ENCODE data around the gene FAM240A. TPM values are rescaled to one million over a fixed set of nuclear protein-coding genes. Genes with fewer than 3 reads are reported as not detected.

The FAM240A gene
- total and polyA plus RNA-seq, 2 experiments from 2014 or later: 0.18 TPM; not detected in 1

GRCh38 chr3:46675426-46675825 lies 63.1 kb downstream of the FAM240A start (continued):
- TF ChIP-seq, protein P1, sequence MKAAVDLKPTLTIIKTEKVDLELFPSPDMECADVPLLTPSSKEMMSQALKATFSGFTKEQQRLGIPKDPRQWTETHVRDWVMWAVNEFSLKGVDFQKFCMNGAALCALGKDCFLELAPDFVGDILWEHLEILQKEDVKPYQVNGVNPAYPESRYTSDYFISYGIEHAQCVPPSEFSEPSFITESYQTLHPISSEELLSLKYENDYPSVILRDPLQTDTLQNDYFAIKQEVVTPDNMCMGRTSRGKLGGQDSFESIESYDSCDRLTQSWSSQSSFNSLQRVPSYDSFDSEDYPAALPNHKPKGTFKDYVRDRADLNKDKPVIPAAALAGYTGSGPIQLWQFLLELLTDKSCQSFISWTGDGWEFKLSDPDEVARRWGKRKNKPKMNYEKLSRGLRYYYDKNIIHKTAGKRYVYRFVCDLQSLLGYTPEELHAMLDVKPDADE (IDR thresholded peaks at IDR 0.05): no peak
- TF ChIP-seq EZH2phosphoT487 (IDR thresholded peaks at IDR 0.05; ENCODE audit: unreplicated experiment) (no peak), JUNB (IDR thresholded peaks at IDR 0.05; ENCODE audit: unreplicated experiment) (no peak), ZNF114 (CRISPR knock-in tag; IDR thresholded peaks at IDR 0.05) (no peak), NANOG (IDR thresholded peaks at IDR 0.05; ENCODE audit: borderline replicate concordance) (no peak)
- TF ChIP-seq, protein P2, sequence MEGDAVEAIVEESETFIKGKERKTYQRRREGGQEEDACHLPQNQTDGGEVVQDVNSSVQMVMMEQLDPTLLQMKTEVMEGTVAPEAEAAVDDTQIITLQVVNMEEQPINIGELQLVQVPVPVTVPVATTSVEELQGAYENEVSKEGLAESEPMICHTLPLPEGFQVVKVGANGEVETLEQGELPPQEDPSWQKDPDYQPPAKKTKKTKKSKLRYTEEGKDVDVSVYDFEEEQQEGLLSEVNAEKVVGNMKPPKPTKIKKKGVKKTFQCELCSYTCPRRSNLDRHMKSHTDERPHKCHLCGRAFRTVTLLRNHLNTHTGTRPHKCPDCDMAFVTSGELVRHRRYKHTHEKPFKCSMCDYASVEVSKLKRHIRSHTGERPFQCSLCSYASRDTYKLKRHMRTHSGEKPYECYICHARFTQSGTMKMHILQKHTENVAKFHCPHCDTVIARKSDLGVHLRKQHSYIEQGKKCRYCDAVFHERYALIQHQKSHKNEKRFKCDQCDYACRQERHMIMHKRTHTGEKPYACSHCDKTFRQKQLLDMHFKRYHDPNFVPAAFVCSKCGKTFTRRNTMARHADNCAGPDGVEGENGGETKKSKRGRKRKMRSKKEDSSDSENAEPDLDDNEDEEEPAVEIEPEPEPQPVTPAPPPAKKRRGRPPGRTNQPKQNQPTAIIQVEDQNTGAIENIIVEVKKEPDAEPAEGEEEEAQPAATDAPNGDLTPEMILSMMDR (conservative IDR thresholded peaks at IDR 0.05; ENCODE audit: low read depth in 2 of 2): no peak

Small RNA genes within 50 kb of the gene (small RNA-seq; reads per million reads assigned to genes)
- gene RF00591 (ENCODE audit: low replicate concordance): not detected

Other genes starting within 250 kb of the FAM240A start
- gene CCR5, start 241.6 kb upstream of the FAM240A start, total RNA-seq (2014; rRNA removed; shearing (Covaris generic)): not detected in 2 replicates
- not detected in 2 replicates for gene CCR5, start 241.6 kb upstream of the FAM240A start, polyA plus RNA-seq (2016; fragmentation: Nextera tagmentation; extraction: Ambion mirVana)
- gene CCRL2, start 205.3 kb upstream of the FAM240A start, total RNA-seq (2014; rRNA removed; shearing (Covaris generic)): not detected in 2 replicates
- not detected in 2 replicates for gene CCRL2, start 205.3 kb upstream of the FAM240A start, polyA plus RNA-seq (2016; fragmentation: Nextera tagmentation; extraction: Ambion mirVana)
- 1.3 and 3.5 TPM in 2 replicates for gene LTF, start 147.6 kb upstream of the FAM240A start, total RNA-seq (2014; rRNA removed; shearing (Covaris generic))
- 0.73 and 0.89 TPM in 2 replicates for gene LTF, start 147.6 kb upstream of the FAM240A start, polyA plus RNA-seq (2016; fragmentation: Nextera tagmentation; extraction: Ambion mirVana)
- gene RTP3, start 114.5 kb upstream of the FAM240A start, total RNA-seq (2014; rRNA removed; shearing (Covaris generic)): 0.97 TPM in 1 of 2 replicates, not detected in the other
- 0.16 TPM in 1 of 2 replicates, not detected in the other for gene RTP3, start 114.5 kb upstream of the FAM240A start, polyA plus RNA-seq (2016; fragmentation: Nextera tagmentation; extraction: Ambion mirVana)
- gene LRRC2, start 46.2 kb upstream of the FAM240A start, total RNA-seq (2014; rRNA removed; shearing (Covaris generic)): 5.5 and 7.1 TPM in 2 replicates
- 4.0 and 6.5 TPM in 2 replicates for gene LRRC2, start 46.2 kb upstream of the FAM240A start, polyA plus RNA-seq (2016; fragmentation: Nextera tagmentation; extraction: Ambion mirVana)
- gene ALS2CL, start 81.2 kb downstream of the FAM240A start, total RNA-seq (2014; rRNA removed; shearing (Covaris generic)): 8.7 and 11.8 TPM in 2 replicates
- 2.6 and 3.4 TPM in 2 replicates for gene ALS2CL, start 81.2 kb downstream of the FAM240A start, polyA plus RNA-seq (2016; fragmentation: Nextera tagmentation; extraction: Ambion mirVana)
- 0.16 and 1.2 TPM in 2 replicates for gene TMIE, start 88.9 kb downstream of the FAM240A start, total RNA-seq (2014; rRNA removed; shearing (Covaris generic))
- gene TMIE, start 88.9 kb downstream of the FAM240A start, polyA plus RNA-seq (2016; fragmentation: Nextera tagmentation; extraction: Ambion mirVana): 0.70 and 0.84 TPM in 2 replicates
- gene PRSS50, start 105.3 kb downstream of the FAM240A start, total RNA-seq (2014; rRNA removed; shearing (Covaris generic)): 1.4 and 1.5 TPM in 2 replicates
- gene PRSS50, start 105.3 kb downstream of the FAM240A start, polyA plus RNA-seq (2016; fragmentation: Nextera tagmentation; extraction: Ambion mirVana): 0.50 and 0.60 TPM in 2 replicates

All from GM23338 (cell line).